Activated CD8-positive, alpha-beta T cell treated with anti-CD3 and anti-CD28 coated beads for 36 hours (primary cell): ENCODE results near the gene HMGB2. TPM values are rescaled to one million over a fixed set of nuclear protein-coding genes. Genes with fewer than 3 reads are reported as not detected.

Experiments used
- ATAC-seq: fragments of 200-7000 bp; cut with Tn5 transposase; one replicate; pipeline ENCODE4 v1.10.0; 2021; ENCODE audit warnings: mild to moderate bottlenecking, moderate library complexity
- CTCF ChIA-PET: fragments of 350-600 bp; sonication (Branson Sonifier 250); formaldehyde crosslinking; loops from one replicate; lab custom pipeline; 2021; ENCODE audit warnings: antibody characterized with exemption; lab: Charles Lee
- POLR2A ChIA-PET: fragments of 350-600 bp; sonication (Branson Sonifier 250); formaldehyde crosslinking; loops from one replicate; lab custom pipeline; 2021; ENCODE audit warnings: antibody characterized with exemption; lab: Charles Lee
- DNase-seq: peaks from one replicate; pipeline ENCODE4 v3.0.0-alpha.2; 2020
- H3K27ac Mint-ChIP-seq: one replicate; pipeline ENCODE4 v1.8.0; 2021; ENCODE audit warnings: mild to moderate bottlenecking, mixed read lengths
- H3K27me3 Mint-ChIP-seq: one replicate; pipeline ENCODE4 v1.8.0; 2021; ENCODE audit warnings: mixed read lengths
- H3K36me3 Mint-ChIP-seq: one replicate; pipeline ENCODE4 v1.8.0; 2021; ENCODE audit warnings: low read depth, mixed read lengths
- H3K4me1 Mint-ChIP-seq: one replicate; pipeline ENCODE4 v1.8.0; 2021; ENCODE audit warnings: low read depth, mixed read lengths
- H3K4me3 Mint-ChIP-seq: one replicate; pipeline ENCODE4 v1.8.0; 2021; ENCODE audit warnings: mild to moderate bottlenecking, moderate library complexity, mixed read lengths
- H3K9me3 Mint-ChIP-seq: one replicate; pipeline ENCODE4 v1.8.0; 2021; ENCODE audit warnings: mixed read lengths
- CTCF ChIP-seq: fragments of 200-600 bp; IDR thresholded peaks from one replicate; pipeline ENCODE4 v1.8.0; 2022; ENCODE audit warnings: antibody characterized with exemption, mild to moderate bottlenecking
- intact Hi-C: fragments of 100-400 bp; cut with micrococcal nuclease; formaldehyde crosslinking; loops from one replicate; pipeline ENCODE4 v1.10.0; 2022
- total RNA-seq, 2 experiments: library from RNA; stranded (reverse); gene quantifications; one replicate each; pipeline ENCODE4 v1.2.3, GENCODE V29; 2021

HMGB2 gene
- total RNA-seq, 2 experiments from 2014 or later: 527 to 534 TPM

- TF ChIP-seq CTCF: no peak
- peaks cover 14% of the 10 kb centered on the region for H3K36me3 Mint-ChIP-seq
- H3K4me3 Mint-ChIP-seq: no peak overlapping the region
- no peak overlapping the region for H3K27ac Mint-ChIP-seq
- POLR2A ChIA-PET: no interaction called here
- peaks cover 9% of the 10 kb centered on the region for H3K4me1 Mint-ChIP-seq
- H3K27me3 Mint-ChIP-seq: no peaks in the 10 kb centered on the region
- ATAC-seq (peak; percentile 68), DNase-seq (peak; percentile 12)
- intact Hi-C loops: loop anchor here (10.0 kb wide), 1 partner anchor 178 kb away; no protein-coding TSS in a partner anchor
- no peaks in the 10 kb centered on the region for H3K9me3 Mint-ChIP-seq
- CTCF ChIA-PET: interaction anchor here (0.9 to 6.9 kb wide), 5 partner anchors 10 to 98 kb away, joined by 3 to 91 read pairs (median 5); no protein-coding TSS in a partner anchor
Measured at GRCh38 chr4:173317004-173317403, 17.2 kb downstream of the HMGB2 start.

- DNase-seq (no peak), ATAC-seq (no peak)
- peaks cover 13% of the 10 kb centered on the region for H3K36me3 Mint-ChIP-seq
- intact Hi-C loops: loop anchor here (10.0 kb wide), 1 partner anchor 179 kb away; no protein-coding TSS in a partner anchor
- peaks cover 9% of the 10 kb centered on the region for H3K4me1 Mint-ChIP-seq
- no peak for TF ChIP-seq CTCF
- CTCF ChIA-PET: interaction anchor here (0.9 to 6.9 kb wide), 3 partner anchors 15 to 99 kb away, joined by 3 to 91 read pairs (median 33); no protein-coding TSS in a partner anchor
- H3K27me3 Mint-ChIP-seq: no peaks in the 10 kb centered on the region
- no peak overlapping the region for H3K27ac Mint-ChIP-seq
- H3K4me3 Mint-ChIP-seq: no peak overlapping the region
- no peaks in the 10 kb centered on the region for H3K9me3 Mint-ChIP-seq
- POLR2A ChIA-PET: no interaction called here
Measured at GRCh38 chr4:173316060-173316459, 18.1 kb downstream of the HMGB2 start.

- DNase-seq (no peak), ATAC-seq (no peak)
- TF ChIP-seq CTCF: no peak
- H3K27ac Mint-ChIP-seq: no peak overlapping the region
- H3K9me3 Mint-ChIP-seq: no peaks in the 10 kb centered on the region
- CTCF ChIA-PET: interaction anchor here (1.8 to 5.5 kb wide), 2 partner anchors 13 to 301 kb away, joined by 5 to 48 read pairs; no protein-coding TSS in a partner anchor
- POLR2A ChIA-PET: no interaction called here
- H3K4me3 Mint-ChIP-seq: no peak overlapping the region
- peaks cover 13% of the 10 kb centered on the region for H3K36me3 Mint-ChIP-seq
- intact Hi-C loops: loop anchor here (10.0 kb wide), 1 partner anchor 180 kb away; no protein-coding TSS in a partner anchor
- peaks cover 9% of the 10 kb centered on the region for H3K4me1 Mint-ChIP-seq
- no peaks in the 10 kb centered on the region for H3K27me3 Mint-ChIP-seq
Measured at GRCh38 chr4:173314715-173315114, 19.4 kb downstream of the HMGB2 start.

- CTCF ChIA-PET: interaction anchor here (5.5 kb wide), 1 partner anchor 10 kb away, joined by 48 read pairs; no protein-coding TSS in a partner anchor
- DNase-seq: no peak
- TF ChIP-seq CTCF: no peak
- no peak overlapping the region for H3K4me3 Mint-ChIP-seq
- no peaks in the 10 kb centered on the region for H3K4me1 Mint-ChIP-seq
- no peak overlapping the region for H3K27ac Mint-ChIP-seq
- POLR2A ChIA-PET: no interaction called here
- no peaks in the 10 kb centered on the region for H3K27me3 Mint-ChIP-seq
- peaks cover 4% of the 10 kb centered on the region for H3K36me3 Mint-ChIP-seq
- intact Hi-C loops: loop anchor here (10.0 kb wide), 1 partner anchor 183 kb away; no protein-coding TSS in a partner anchor
- no peak for ATAC-seq
- no peaks in the 10 kb centered on the region for H3K9me3 Mint-ChIP-seq
Measured at GRCh38 chr4:173311368-173311767, 22.8 kb downstream of the HMGB2 start.

GRCh38 chr4:173307778-173308177 is 26.4 kb downstream of the HMGB2 start:
- POLR2A ChIA-PET: interaction anchor here (2.1 kb wide), 1 partner anchor 25 kb away, joined by 8 read pairs; no protein-coding TSS in a partner anchor
- Mint-ChIP-seq H3K4me3 (no peak overlapping the region), H3K27ac (no peak overlapping the region), H3K27me3 (no peaks in the 10 kb centered on the region), H3K4me1 (no peaks in the 10 kb centered on the region), H3K9me3 (no peaks in the 10 kb centered on the region), H3K36me3 (peaks cover 4% of the 10 kb centered on the region)
- no peak for DNase-seq
- TF ChIP-seq CTCF: no peak
- intact Hi-C loops: no loop called here
- ATAC-seq: no peak
- CTCF ChIA-PET: interaction anchor here (0.8 to 5.6 kb wide), 4 partner anchors 11 to 294 kb away, joined by 3 to 29 read pairs (median 4); no protein-coding TSS in a partner anchor
